IPS-NIHi7 (cell line): Measurements from ENCODE around the gene ETS1.

Source experiments
- DNase-seq: peaks from one replicate; pipeline ENCODE4 v3.0.0; 2012; ENCODE audit warnings: mixed read lengths; ENCODE audit errors: extremely low spot score

ETS1 gene

DNA sequence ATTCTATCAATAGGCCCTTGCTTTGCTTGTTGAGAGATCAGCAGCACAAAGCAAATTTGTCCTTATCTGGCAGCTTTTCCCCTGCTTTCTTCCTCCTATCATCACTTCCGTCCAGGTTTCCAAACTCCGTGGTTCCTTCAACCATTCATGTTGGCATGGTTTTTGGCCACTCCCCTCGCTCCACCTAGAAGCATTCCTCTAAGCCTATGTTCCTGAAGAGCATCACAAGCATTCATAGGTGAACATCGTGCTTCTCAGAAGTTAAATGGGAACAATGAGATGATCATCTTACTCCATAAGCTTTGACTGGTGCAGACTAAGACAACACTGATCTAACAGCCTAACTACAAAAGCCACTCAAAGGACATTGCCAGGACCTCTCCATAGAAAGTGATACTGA lies 86.3 kb downstream of the ETS1 start:
- DNase-seq, result no peak

GRCh38 chr11:128500493-128500892 lies 86.9 kb downstream of the ETS1 start:
- DNase-seq, result no peak

GRCh38 chr11:128499613-128500253 lies 87.6 kb downstream of the ETS1 start:
- DNase-seq, result no peak

DNA sequence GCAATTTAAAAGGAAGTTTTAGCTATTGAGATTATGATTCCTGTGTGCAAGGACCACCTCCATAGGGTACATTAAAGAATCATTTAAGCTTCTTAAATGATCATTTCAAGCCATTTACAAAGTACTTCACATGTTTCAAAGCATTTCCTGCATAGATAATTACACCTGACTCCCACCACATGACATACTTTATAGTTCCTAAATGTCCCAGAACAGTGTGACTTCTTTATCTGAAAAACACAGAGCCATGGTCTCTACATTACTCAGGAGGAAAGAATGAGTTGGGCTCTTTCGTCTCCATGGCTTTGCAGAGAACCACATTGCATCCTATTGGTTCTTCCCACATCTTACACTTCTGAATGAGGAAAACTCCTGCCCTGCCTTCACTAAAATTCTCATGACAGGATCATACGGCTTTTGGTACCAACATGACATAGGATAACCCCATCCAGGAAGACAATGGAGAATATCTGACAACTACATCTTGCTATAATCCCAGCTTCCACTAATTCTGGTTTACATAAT lies 88.6 kb downstream of the ETS1 start:
- no peak for DNase-seq

GRCh38 chr11:128497776-128498095 lies 89.6 kb downstream of the ETS1 start:
- DNase-seq, result no peak

DNA sequence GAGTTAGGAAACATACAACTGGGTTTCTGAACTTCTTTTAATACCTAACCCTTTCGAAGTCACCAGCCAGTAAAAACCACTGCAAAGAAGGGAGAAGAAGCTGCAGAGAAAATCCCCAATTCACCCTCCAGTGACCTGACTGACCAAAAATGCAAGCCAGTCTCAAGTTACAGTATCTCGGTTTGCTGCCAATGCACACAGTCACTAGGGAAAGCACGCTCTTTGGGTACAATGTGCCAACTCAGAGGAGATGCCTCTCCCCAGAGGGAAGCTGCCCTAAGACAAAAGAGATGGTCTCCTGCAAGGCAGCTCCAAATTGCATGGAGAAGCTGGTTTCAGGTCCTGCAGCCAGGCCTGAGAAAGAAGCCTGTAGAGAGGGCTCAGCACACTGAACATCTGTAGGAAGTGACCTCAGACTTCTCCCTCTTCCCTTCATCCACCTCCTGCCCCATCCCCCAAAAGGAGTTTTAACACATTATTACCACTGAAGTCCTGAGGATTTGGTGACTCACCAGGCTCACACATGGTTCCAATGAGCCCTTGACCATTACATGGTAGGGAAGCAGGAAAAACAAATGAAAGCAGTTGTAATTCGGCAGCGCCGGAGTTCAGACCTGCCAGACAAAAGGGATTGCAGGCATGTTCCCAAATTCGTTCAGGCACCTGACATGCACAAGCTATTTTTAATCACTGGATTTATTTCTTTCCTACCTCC lies 90.1 kb downstream of the ETS1 start:
- DNase-seq, result peak; percentile 52

DNA sequence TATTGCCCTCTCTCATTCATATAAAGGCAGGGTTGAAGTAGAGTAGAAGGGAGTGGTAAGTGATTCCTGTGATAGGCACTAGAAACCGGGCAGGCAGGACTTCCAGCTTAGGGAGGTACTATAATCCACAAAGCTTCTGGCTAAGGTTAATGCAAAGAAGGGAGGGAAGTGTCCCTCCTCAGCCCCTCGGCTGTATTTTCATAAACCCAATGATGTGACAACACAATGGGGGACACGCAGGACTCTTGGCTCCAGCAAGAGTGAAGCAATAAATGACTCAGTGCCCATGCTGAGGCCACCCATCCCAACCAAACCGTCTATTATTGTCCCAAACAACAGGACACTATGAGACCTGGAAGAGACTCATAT lies 90.7 kb downstream of the ETS1 start:
- no peak for DNase-seq

DNA sequence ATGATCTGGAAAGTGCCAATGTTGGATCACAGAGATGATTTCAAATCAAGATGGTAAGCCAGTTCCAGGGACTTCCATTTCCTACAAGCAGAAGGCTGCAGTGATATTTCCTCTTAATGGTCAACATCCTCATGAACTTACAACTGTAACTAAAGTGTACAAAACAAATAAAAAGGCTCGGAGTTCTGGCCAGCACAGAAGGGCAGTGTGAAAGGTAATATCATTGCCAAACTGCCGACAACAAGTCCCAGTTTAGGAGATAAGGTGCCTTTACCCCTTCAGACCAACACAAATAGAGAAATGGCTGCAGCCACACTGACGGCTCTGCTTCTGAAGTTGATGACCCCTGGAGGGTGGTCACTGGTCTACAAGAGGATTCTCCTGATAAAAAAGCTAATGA lies 91.1 kb downstream of the ETS1 start:
- no peak for DNase-seq

DNA sequence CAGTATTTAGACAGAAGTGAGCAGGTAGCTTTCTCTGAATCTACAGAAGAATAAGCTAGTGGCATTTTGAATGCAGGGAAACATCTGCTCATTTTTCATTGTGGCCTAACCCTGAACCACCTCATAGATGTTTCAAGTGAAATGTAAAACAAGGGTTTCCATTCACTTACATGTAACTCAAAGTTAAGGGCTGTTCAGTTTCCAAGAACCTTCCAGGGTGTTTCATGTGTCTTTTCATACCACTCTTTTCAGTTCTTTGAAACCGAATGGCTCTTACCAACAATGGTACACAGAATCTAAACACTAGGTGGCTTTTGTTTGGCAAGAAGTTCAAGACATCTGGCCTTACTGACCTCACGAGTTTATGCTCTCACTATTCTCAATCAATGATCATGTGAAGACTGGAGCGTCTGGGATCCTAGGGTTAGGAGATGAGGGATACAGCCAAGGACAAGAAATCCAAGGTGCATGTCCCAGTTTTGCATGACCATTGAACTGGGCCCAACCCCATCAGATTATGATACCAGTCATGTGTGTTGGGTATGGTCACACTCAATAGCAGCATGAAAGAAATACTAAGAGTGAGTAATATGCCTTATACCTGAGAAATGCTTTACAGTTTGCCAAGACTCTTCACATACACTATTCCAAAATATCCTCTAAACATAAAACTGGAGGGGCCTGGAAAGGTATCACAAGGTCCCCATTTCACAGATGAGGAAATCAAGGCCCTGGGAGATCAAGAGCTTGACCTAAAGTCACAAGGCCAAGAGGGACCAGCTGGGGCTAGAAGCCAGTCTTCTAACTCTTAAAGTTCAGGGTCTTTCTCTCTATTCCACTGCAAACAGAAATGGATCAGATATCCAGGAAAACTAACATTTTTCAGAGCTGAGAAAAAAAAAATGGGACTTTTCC lies 92.7 kb downstream of the ETS1 start:
- no peak for DNase-seq

GRCh38 chr11:128493570-128493965 lies 93.8 kb downstream of the ETS1 start:
- DNase-seq, result no peak

DNA sequence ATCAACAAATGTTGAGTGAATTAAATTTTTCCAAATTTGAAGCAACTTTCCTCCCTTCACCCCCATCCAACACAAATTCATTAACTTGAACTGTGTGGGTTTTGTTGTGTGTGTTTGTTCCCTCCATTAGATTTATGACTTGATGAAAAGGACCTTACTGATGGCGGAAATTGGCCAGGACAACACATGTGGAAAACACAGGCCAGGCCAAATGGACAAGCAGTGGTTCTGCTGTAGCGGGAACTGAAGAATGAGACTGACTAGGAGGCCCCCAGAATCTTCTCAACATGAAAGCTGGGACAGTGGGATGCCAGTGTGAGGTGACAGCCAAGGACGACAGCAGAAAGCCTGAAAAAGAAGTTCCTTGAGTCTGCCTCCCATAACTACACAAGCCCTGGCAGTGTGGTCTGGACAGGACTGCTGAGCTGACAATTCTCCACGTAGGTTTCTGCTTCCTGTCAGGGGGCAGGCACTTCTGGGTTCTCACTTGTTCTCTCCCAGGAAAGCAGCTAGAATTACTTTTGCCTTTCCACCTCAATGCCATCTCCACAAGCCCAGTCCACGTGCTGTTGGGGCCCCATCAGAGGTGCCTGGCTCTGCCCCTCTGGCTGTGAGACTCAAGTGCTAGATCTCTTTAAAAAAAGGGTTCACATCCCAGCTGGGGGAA lies 94.3 kb downstream of the ETS1 start:
- DNase-seq, result no peak

DNA sequence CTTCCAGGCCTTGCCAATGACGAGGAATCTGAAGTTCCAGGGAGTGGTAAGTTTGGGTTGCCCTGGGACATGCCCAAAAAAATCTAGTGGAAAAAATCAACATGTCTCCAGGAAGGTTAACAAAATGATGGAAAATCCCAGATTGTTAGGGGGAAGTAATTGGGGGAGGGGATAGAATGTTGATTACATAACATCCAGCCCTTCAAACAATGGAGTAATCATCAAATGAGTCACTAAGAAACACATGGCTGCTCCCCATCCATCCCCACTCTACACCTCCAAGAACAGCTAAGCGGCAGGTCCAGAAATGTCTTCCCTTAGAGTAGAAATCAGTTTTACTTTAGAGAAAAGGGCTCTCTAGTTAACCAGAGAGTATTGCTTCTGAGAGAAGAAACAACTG lies 94.9 kb downstream of the ETS1 start:
- DNase-seq, result no peak

- no peak for DNase-seq
These were observed 96.0 kb downstream of the ETS1 start for GRCh38 chr11:128491195-128491936.

DNA sequence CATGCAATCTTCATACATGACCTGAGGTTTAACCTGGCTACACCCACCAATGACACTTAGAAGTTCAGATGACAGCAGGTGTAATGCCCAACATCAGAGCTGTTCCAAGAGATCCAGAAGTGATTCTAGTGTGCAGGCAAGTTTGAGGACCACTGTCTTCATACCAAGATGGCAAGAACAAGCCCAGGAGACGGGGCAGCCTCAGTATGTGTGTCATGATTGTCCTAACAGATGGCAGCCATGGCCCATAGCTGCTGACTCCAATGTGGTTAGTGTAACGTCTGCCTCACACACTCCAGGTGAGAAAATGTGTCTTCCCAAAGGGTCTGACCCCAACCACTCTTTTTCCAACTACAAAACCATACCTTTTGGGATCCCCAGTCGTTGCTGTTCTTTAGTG lies 97.3 kb downstream of the ETS1 start:
- DNase-seq, result no peak

DNA sequence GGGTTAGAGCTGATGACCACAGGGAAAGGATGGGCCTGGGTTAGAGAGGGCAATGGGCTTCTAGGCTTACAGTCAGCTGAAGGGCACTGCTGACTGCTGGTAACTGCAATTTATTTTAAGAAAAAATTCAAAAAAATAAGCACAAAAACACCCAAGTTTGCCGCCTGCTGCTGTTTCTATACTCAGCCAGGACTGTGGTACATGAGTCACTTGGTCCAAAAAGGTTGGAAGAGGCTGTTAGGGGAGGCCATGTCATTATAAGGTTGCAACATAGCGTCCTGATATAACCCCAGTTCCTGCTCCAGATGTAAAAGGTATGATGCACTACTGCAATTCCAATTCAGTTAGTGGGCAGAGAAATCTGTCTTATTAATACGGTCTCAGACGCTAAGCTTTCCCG lies 98.9 kb downstream of the ETS1 start:
- no peak for DNase-seq

DNA sequence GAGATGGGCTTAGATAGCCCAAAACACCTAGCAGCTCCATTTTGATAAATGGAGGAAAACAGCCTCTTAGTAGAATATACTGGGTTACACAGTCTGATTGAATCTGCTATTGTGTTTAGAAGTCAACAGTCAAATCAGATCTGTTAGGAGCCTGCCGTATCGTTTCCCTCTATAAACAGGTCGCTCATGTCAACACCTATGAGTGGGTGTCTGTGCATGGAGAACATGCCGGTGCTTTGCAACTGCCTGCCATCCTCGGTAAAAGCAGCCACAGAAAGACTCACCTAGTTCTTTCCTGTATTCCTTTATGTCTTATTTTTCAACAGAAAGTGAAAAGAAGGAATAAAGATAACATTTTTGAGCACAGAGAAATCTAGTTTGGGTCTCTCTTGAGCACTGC lies 99.4 kb downstream of the ETS1 start:
- no peak for DNase-seq

GRCh38 chr11:128484172-128484571 lies 103.2 kb downstream of the ETS1 start:
- DNase-seq, result peak; percentile 69

- DNase-seq, result no peak
These were observed 104.1 kb downstream of the ETS1 start for GRCh38 chr11:128483211-128483788.

GRCh38 chr11:128482512-128483191 lies 104.7 kb downstream of the ETS1 start:
- DNase-seq, result no peak

- no peak for DNase-seq
These were observed 105.3 kb downstream of the ETS1 start for GRCh38 chr11:128482092-128482491.
